H9 (cell line): ENCODE measurements around the gene ATG2B. TPM values are rescaled to one million over a fixed set of nuclear protein-coding genes. Genes with fewer than 3 reads are reported as not detected.

Source experiments
- DNase-seq: peaks from one replicate; pipeline ENCODE4 v3.0.0-alpha.2; 2017
- H2AFZ ChIP-seq: one replicate; pipeline ENCODE4 v1.6.1; 2013; ENCODE audit warnings: mild to moderate bottlenecking, low read length, control low read depth, moderate library complexity
- H2AK5ac ChIP-seq: 2 replicates; pipeline ENCODE4 v1.6.1; 2013; ENCODE audit warnings: low read length, control low read depth, mixed read lengths; ENCODE audit not compliant: insufficient read length
- H2BK120ac ChIP-seq: one replicate; pipeline ENCODE4 v1.6.1; 2013; ENCODE audit warnings: low read depth, mild to moderate bottlenecking, low read length, control low read depth, inconsistent platforms; ENCODE audit not compliant: poor library complexity, severe bottlenecking
- H2BK12ac ChIP-seq: 2 replicates; pipeline ENCODE4 v1.6.1; 2013; ENCODE audit warnings: low read length, control low read depth, mixed read lengths, low read depth; ENCODE audit not compliant: insufficient read length
- H2BK15ac ChIP-seq: 2 replicates; pipeline ENCODE4 v1.6.1; 2013; ENCODE audit warnings: low read depth, low read length, control low read depth
- H2BK20ac ChIP-seq: one replicate; pipeline ENCODE4 v1.6.1; 2013; ENCODE audit warnings: low read depth, mild to moderate bottlenecking, low read length, control low read depth, inconsistent platforms; ENCODE audit not compliant: poor library complexity, severe bottlenecking
- H2BK5ac ChIP-seq: 2 replicates; pipeline ENCODE4 v1.6.1; 2013; ENCODE audit warnings: low read length, control low read depth, mixed read lengths; ENCODE audit not compliant: insufficient read length
- H3K14ac ChIP-seq: 2 replicates; pipeline ENCODE4 v1.6.1; 2013; ENCODE audit warnings: low read length, control low read depth; ENCODE audit not compliant: insufficient read depth
- H3K18ac ChIP-seq: 2 replicates; pipeline ENCODE4 v1.6.1; 2013; ENCODE audit warnings: low read depth, mild to moderate bottlenecking, mixed read lengths, low read length, control low read depth; ENCODE audit not compliant: insufficient read length
- H3K23ac ChIP-seq: 2 replicates; pipeline ENCODE4 v1.6.1; 2013; ENCODE audit warnings: low read length, control low read depth, mixed read lengths, low read depth; ENCODE audit not compliant: insufficient read length
- H3K23me2 ChIP-seq: 2 replicates; pipeline ENCODE4 v1.6.1; 2013; ENCODE audit warnings: low read depth, mild to moderate bottlenecking, mixed read lengths, low read length, control low read depth; ENCODE audit not compliant: insufficient read length, poor library complexity, severe bottlenecking
- H3K27ac ChIP-seq: 2 replicates; pipeline ENCODE4 v1.5.1; 2013; ENCODE audit warnings: low read length, control low read depth, mixed read lengths, low read depth; ENCODE audit not compliant: insufficient read length
- H3K27me3 ChIP-seq: 2 replicates; pipeline ENCODE4 v1.6.1; 2013; ENCODE audit warnings: low read length, control low read depth, inconsistent platforms; ENCODE audit not compliant: insufficient read depth
- H3K4ac ChIP-seq: 2 replicates; pipeline ENCODE4 v1.6.1; 2013; ENCODE audit warnings: low read depth, mild to moderate bottlenecking, control low read depth, inconsistent platforms, low read length, moderate library complexity
- H3K4me1 ChIP-seq: 2 replicates; pipeline ENCODE4 v1.6.1; 2013; ENCODE audit warnings: low read length, control low read depth, inconsistent platforms; ENCODE audit not compliant: insufficient read depth
- H3K4me2 ChIP-seq: 2 replicates; pipeline ENCODE4 v1.6.1; 2013; ENCODE audit warnings: low read length, control low read depth, mixed read lengths; ENCODE audit not compliant: insufficient read length, insufficient read depth
- H3K56ac ChIP-seq: 2 replicates; pipeline ENCODE4 v1.6.1; 2013; ENCODE audit warnings: low read depth, mild to moderate bottlenecking, mixed read lengths, low read length, control low read depth; ENCODE audit not compliant: insufficient read length
- H3K79me1 ChIP-seq: 2 replicates; pipeline ENCODE4 v1.6.1; 2013; ENCODE audit warnings: low read depth, mild to moderate bottlenecking, moderate library complexity, low read length, control low read depth, inconsistent platforms; ENCODE audit not compliant: insufficient read depth, poor library complexity, severe bottlenecking
- H3K79me2 ChIP-seq: 2 replicates; pipeline ENCODE4 v1.6.1; 2013; ENCODE audit warnings: low read length, control low read depth, inconsistent platforms; ENCODE audit not compliant: insufficient read depth
- H3K9ac ChIP-seq: 2 replicates; pipeline ENCODE4 v1.6.1; 2013; ENCODE audit warnings: low read length, control low read depth, mixed read lengths; ENCODE audit not compliant: insufficient read length; ENCODE audit errors: extremely low read depth
- H3K9me3 ChIP-seq: one replicate; pipeline ENCODE4 v1.6.1; 2013; ENCODE audit warnings: low read depth, low read length, inconsistent platforms; ENCODE audit not compliant: control insufficient read depth
- H3T11ph ChIP-seq: one replicate; pipeline ENCODE4 v1.6.1; 2013; ENCODE audit warnings: mild to moderate bottlenecking, low read length, control low read depth, inconsistent platforms
- H4K20me1 ChIP-seq: one replicate; pipeline ENCODE4 v1.6.1; 2013; ENCODE audit not compliant: control insufficient read depth, insufficient read length, insufficient read depth
- H4K5ac ChIP-seq: 2 replicates; pipeline ENCODE4 v1.6.1; 2013; ENCODE audit warnings: low read depth, mild to moderate bottlenecking, mixed read lengths, low read length, control low read depth; ENCODE audit not compliant: insufficient read length
- H4K8ac ChIP-seq: replicated peaks from 2 replicates; pipeline ENCODE4 v1.6.1; 2013; ENCODE audit warnings: low read length, control low read depth, mixed read lengths, low read depth; ENCODE audit not compliant: insufficient read length
- H4K91ac ChIP-seq: 2 replicates; pipeline ENCODE4 v1.6.1; 2013; ENCODE audit warnings: low read depth, mild to moderate bottlenecking, moderate library complexity, mixed read lengths, low read length, control low read depth; ENCODE audit not compliant: insufficient read length
- H3K27ac Mint-ChIP-seq, 3 experiments: 2 replicates in 2 of 3; 3 replicates in 1 of 3; pipeline ENCODE4 v1.8.0; 2020 to 2021; ENCODE audit warnings: mixed read lengths in 3 of 3, mild to moderate bottlenecking in 1 of 3, moderate library complexity in 1 of 3
- H3K27me3 Mint-ChIP-seq: 2 replicates; pipeline ENCODE4 v1.8.0; 2021; ENCODE audit warnings: low read depth, mild to moderate bottlenecking, moderate library complexity, mixed read lengths
- H3K36me3 Mint-ChIP-seq, 3 experiments: 2 replicates in 2 of 3; 3 replicates in 1 of 3; pipeline ENCODE4 v1.8.0; 2020 to 2021; ENCODE audit warnings: low read depth in 3 of 3, mixed read lengths in 3 of 3; ENCODE audit not compliant: insufficient read depth in 1 of 3
- H3K4me1 Mint-ChIP-seq, 2 experiments: 2 replicates each; pipeline ENCODE4 v1.8.0; 2020; ENCODE audit warnings: mixed read lengths in 2 of 2
- H3K4me3 Mint-ChIP-seq, 2 experiments: 2 replicates in 1 of 2; 3 replicates in 1 of 2; pipeline ENCODE4 v1.8.0; 2020 to 2021; ENCODE audit warnings: mild to moderate bottlenecking in 2 of 2, mixed read lengths in 2 of 2, moderate library complexity in 1 of 2
- H3K9me3 Mint-ChIP-seq, 2 experiments: 2 replicates in 1 of 2; 3 replicates in 1 of 2; pipeline ENCODE4 v1.8.0; 2020; ENCODE audit warnings: mild to moderate bottlenecking in 2 of 2, mixed read lengths in 2 of 2, moderate library complexity in 1 of 2
- CTCF ChIP-seq: fragments of 200-600 bp; sonication (generic); conservative IDR thresholded peaks from 3 replicates; pipeline ENCODE4 v1.8.0; 2021; ENCODE audit warnings: antibody characterized with exemption, mild to moderate bottlenecking
- WGBS: extraction: QIAGEN DNeasy Blood & Tissue Kit; methylation state at CpG from one replicate; pipeline ENCODE4 v1.1.7; 2013; ENCODE audit warnings: missing lambda C conversion rate, low lambda C conversion rate, mixed read lengths; ENCODE audit not compliant: insufficient read length; ENCODE audit errors: extremely low coverage; 5-methylcytosine and 5-hydroxymethylcytosine counted together
- total RNA-seq: library from RNA; stranded (reverse); gene quantifications from 2 replicates; pipeline ENCODE4 v1.2.1, GENCODE V29; 2021

ATG2B gene
- total RNA-seq, 1 experiment from 2014 or later = 12.6 TPM

GRCh38 chr14:96237641-96238040 lies 125.5 kb downstream of the ATG2B start:
- Histone ChIP-seq H3K4me1 (peaks cover 6% of the 10 kb centered on the region), H3K23ac (no peak overlapping the region), H3K18ac (no peak overlapping the region), H3T11ph (no peak overlapping the region), H4K20me1 (no peaks in the 10 kb centered on the region), H2BK15ac (no peak overlapping the region), H4K8ac (no peak overlapping the region), H3K56ac (no peak overlapping the region), H2AFZ (no peak overlapping the region), H2BK20ac (no peak overlapping the region), H3K27ac (no peak overlapping the region), H3K9ac (no peak overlapping the region), H2AK5ac (no peak overlapping the region), H3K14ac (no peak overlapping the region), H3K23me2 (no peaks in the 10 kb centered on the region), H4K91ac (no peak overlapping the region), H4K5ac (no peak overlapping the region), H3K4me2 (no peak overlapping the region), H3K79me2 (no peaks in the 10 kb centered on the region), H2BK120ac (no peak overlapping the region), H3K4ac (no peak overlapping the region), H3K9me3 (no peaks in the 10 kb centered on the region), H3K27me3 (no peaks in the 10 kb centered on the region), H2BK5ac (no peak overlapping the region), H3K79me1 (no peaks in the 10 kb centered on the region), H2BK12ac (no peak overlapping the region)
- Mint-ChIP-seq H3K9me3 (peaks cover 3 to 6% of the 10 kb centered on the region in 2 experiments; a peak in 4 of 5 replicates), H3K27ac (no peak overlapping the region), H3K4me3 (no peak overlapping the region), H3K27me3 (peaks cover 6% of the 10 kb centered on the region), H3K36me3 (no peaks in the 10 kb centered on the region), H3K4me1 (peaks cover 14 to 19% of the 10 kb centered on the region in 2 experiments)
- TF ChIP-seq CTCF = no peak
- no peak for DNase-seq
- no CpG with 5 or more reads among the region's 2 CpGs for WGBS
